HUES6 (cell line): ENCODE results near the gene FBXW8.

Experiments
- H3K27ac ChIP-seq: 2 replicates; pipeline ENCODE4 v1.7.0; 2013; ENCODE audit warnings: low read depth, mild to moderate bottlenecking, low read length, inconsistent platforms
- H3K27me3 ChIP-seq: 2 replicates; pipeline ENCODE4 v1.6.1; 2013; ENCODE audit warnings: low read length; ENCODE audit not compliant: control insufficient read depth, insufficient read depth
- H3K36me3 ChIP-seq: 2 replicates; pipeline ENCODE4 v1.6.1; 2013; ENCODE audit warnings: low read length; ENCODE audit not compliant: control insufficient read depth, insufficient read depth
- H3K4me1 ChIP-seq: 2 replicates; pipeline ENCODE4 v1.6.1; 2013; ENCODE audit warnings: low read length; ENCODE audit not compliant: control insufficient read depth, insufficient read depth
- H3K4me3 ChIP-seq: 2 replicates; pipeline ENCODE4 v1.5.1; 2013; ENCODE audit warnings: low read depth, low read length
- H3K9ac ChIP-seq: one replicate; pipeline ENCODE4 v1.6.1; 2013; ENCODE audit warnings: mild to moderate bottlenecking, low read length
- H3K9me3 ChIP-seq: 2 replicates; pipeline ENCODE4 v1.6.1; 2013; ENCODE audit warnings: low read depth, low read length; ENCODE audit not compliant: control insufficient read depth, insufficient read depth

Gene FBXW8

GRCh38 chr12:116939734-116940133 lies 29.0 kb downstream of the FBXW8 start:
- H3K36me3 ChIP-seq: peaks cover 16% of the 10 kb centered on the region; the same call in 1 of the 2 replicates
- no peaks in the 10 kb centered on the region for H3K27me3 ChIP-seq
- H3K9me3 ChIP-seq: peaks cover 9% of the 10 kb centered on the region
- H3K4me3 ChIP-seq: no peak overlapping the region
- no peak overlapping the region for H3K27ac ChIP-seq
- no peak overlapping the region for H3K9ac ChIP-seq
- H3K4me1 ChIP-seq: no peaks in the 10 kb centered on the region

DNA sequence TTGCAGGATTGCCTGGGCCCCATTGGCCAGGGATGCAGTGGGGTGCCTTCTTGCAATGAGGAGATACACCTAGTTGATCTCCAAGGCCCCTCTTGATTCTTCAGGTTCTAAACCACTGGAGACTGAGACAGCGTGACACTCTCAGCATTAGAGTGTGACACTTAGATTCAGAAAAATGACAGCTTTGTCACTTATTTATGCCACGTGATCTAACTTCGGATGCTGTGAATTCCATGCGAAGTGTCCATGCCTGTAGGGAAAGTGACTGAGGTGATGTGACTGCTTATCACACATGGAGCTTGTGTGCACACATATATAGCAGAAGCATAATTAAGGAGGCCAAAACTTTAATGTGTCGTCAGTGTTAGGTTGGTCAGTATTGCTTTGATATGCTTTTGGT lies 30.4 kb downstream of the FBXW8 start:
- no peaks in the 10 kb centered on the region for H3K27me3 ChIP-seq
- no peak overlapping the region for H3K9ac ChIP-seq
- no peak overlapping the region for H3K27ac ChIP-seq
- H3K4me3 ChIP-seq: no peak overlapping the region
- no peaks in the 10 kb centered on the region for H3K4me1 ChIP-seq
- peaks cover 24% of the 10 kb centered on the region for H3K36me3 ChIP-seq
- H3K9me3 ChIP-seq: peaks cover 8% of the 10 kb centered on the region

- H3K36me3 ChIP-seq: peaks cover 35% of the 10 kb centered on the region
These were observed 32.9 kb downstream of the FBXW8 start for GRCh38 chr12:116943419-116944372.

DNA sequence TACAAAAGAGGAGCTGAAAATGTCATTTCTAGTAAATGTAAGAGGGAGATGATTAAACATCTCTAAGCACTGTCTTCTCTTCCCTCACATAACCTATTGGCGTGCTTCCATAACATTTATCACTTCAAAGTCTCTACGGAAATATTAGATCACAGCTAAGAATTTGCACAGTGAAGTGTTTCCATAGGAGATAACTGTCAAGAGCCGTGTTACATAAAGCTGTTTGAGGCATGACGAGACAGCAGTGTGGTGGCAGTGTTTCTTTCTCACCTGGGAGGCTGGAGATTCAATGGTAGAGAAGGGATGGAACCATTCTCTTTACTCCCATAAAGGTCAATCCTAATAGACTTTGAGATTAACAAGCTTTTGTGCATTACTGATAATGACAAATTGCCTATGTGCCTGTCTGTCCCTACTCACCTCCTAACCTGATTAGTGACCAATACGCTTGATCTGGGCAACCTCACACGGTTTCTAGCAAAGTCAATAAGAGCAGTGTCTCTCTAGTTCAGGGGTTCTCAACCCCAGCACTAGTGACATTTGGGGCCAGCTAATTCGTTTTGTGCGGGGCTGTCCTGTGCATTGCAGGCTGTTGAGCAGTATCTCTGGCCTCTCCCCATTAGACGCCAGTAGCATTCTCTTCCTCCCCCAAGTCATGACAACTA lies 35.3 kb downstream of the FBXW8 start:
- H3K36me3 ChIP-seq: peaks cover 45% of the 10 kb centered on the region
- H3K27ac ChIP-seq: no peak overlapping the region

More at GRCh38 chr12:116943419-116944372, 32.9 kb downstream of the FBXW8 start:
- no peak overlapping the region for H3K4me3 ChIP-seq
- no peaks in the 10 kb centered on the region for H3K27me3 ChIP-seq
- no peaks in the 10 kb centered on the region for H3K4me1 ChIP-seq
- H3K9ac ChIP-seq: no peak overlapping the region
- peaks cover 7% of the 10 kb centered on the region for H3K9me3 ChIP-seq
- no peak overlapping the region for H3K27ac ChIP-seq

GRCh38 chr12:116948298-116948697 lies 37.5 kb downstream of the FBXW8 start:
- no peaks in the 10 kb centered on the region for H3K27me3 ChIP-seq

More for the DNA sequence above, 35.3 kb downstream of the FBXW8 start:
- no peaks in the 10 kb centered on the region for H3K4me1 ChIP-seq
- H3K27me3 ChIP-seq: no peaks in the 10 kb centered on the region
- H3K4me3 ChIP-seq: no peak overlapping the region
- no peak overlapping the region for H3K9ac ChIP-seq
- peaks cover 7% of the 10 kb centered on the region for H3K9me3 ChIP-seq

GRCh38 chr12:116950628-116951325 lies 40.0 kb downstream of the FBXW8 start:
- Histone ChIP-seq H3K4me3 (no peak overlapping the region), H3K9me3 (no peaks in the 10 kb centered on the region), H3K36me3 (peaks cover 39% of the 10 kb centered on the region), H3K4me1 (no peaks in the 10 kb centered on the region), H3K9ac (no peak overlapping the region), H3K27ac (no peak overlapping the region), H3K27me3 (no peaks in the 10 kb centered on the region)

More at GRCh38 chr12:116948298-116948697, 37.5 kb downstream of the FBXW8 start:
- Histone ChIP-seq H3K9me3 (peaks cover 3% of the 10 kb centered on the region), H3K27ac (no peak overlapping the region), H3K36me3 (peaks cover 52% of the 10 kb centered on the region), H3K4me1 (no peaks in the 10 kb centered on the region), H3K9ac (no peak overlapping the region), H3K4me3 (no peak overlapping the region)

DNA sequence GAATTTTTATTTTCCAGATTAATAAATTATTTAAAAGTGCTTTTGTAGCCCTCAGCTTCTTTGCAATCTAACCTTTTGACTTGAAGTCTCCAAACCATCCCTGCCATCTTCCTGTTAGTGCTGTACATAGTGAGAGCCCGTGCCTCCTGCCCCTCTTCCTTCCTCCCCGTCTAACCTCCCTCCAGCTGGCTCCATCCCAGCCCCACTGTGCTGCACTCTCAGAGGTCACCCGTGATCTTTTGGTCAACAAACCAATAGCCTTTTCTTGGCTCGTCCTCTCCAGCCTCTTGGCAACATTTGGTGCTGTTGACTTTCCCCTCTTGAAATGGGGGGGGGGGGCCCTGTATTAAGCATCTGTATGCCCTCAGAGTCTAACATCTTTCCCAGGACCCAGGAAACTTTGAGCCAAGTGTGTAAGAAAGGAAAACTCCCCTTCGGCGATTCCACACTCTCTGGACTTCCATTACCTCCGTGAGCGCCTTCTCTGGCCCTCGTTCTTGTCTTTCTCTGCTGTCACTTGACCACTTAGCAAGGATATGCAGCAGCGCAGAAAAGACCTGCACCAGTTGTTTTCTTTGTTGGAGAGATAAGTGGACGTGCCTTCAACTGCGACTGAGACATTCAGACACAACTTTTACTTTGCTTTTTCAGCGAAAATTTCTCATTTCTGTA lies 44.1 kb downstream of the FBXW8 start:
- Histone ChIP-seq H3K27ac (no peak overlapping the region), H3K9me3 (no peaks in the 10 kb centered on the region), H3K4me1 (no peaks in the 10 kb centered on the region), H3K9ac (no peak overlapping the region), H3K27me3 (no peaks in the 10 kb centered on the region), H3K4me3 (no peak overlapping the region), H3K36me3 (peaks cover 11% of the 10 kb centered on the region)

DNA sequence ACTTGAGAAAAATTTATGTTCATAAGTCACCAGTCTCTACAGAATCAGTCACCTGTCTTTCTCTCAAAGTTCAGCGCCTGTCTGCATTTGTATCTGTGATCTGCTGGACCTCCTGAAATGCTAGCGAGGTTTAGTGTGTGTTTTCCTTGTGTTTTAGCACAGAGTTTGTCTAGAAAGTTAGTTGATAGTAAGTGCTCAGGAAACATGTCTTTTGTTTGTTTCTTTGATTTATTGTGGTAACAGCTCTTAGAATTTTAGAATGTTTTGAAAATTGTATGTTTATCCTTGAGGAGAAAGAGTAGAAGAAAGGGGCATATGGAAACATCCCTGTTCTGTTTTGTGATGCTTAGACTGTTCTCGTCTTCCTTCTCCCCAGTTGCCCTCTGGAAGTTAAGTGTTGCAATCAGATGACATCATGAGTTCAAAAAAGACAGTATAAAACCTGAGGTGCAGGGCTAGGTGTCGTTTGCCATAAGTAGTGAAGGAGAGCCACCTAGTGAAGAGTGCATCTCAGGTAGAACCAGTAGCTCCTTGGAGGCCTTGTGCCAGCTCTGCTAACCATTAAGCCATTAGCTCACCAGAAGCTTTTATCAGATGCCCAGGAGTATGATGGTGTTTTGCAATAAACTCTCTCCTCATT lies 44.8 kb downstream of the FBXW8 start:
- H3K27me3 ChIP-seq: no peaks in the 10 kb centered on the region
- H3K9ac ChIP-seq: no peak overlapping the region
- no peaks in the 10 kb centered on the region for H3K9me3 ChIP-seq
- H3K36me3 ChIP-seq: peaks cover 9% of the 10 kb centered on the region
- H3K27ac ChIP-seq: no peak overlapping the region
- no peak overlapping the region for H3K4me3 ChIP-seq
- no peaks in the 10 kb centered on the region for H3K4me1 ChIP-seq

GRCh38 chr12:116958402-116959197 lies 47.9 kb downstream of the FBXW8 start:
- no peaks in the 10 kb centered on the region for H3K9me3 ChIP-seq
- H3K36me3 ChIP-seq: no peaks in the 10 kb centered on the region
- H3K4me3 ChIP-seq: no peak overlapping the region
- H3K27me3 ChIP-seq: no peaks in the 10 kb centered on the region
- no peaks in the 10 kb centered on the region for H3K4me1 ChIP-seq
- no peak overlapping the region for H3K27ac ChIP-seq
- no peak overlapping the region for H3K9ac ChIP-seq

GRCh38 chr12:116959198-116959460 lies 48.4 kb downstream of the FBXW8 start:
- Histone ChIP-seq H3K4me3 (no peak overlapping the region), H3K27ac (no peak overlapping the region), H3K36me3 (no peaks in the 10 kb centered on the region), H3K4me1 (no peaks in the 10 kb centered on the region), H3K9ac (no peak overlapping the region), H3K9me3 (no peaks in the 10 kb centered on the region), H3K27me3 (no peaks in the 10 kb centered on the region)
